Activated CD8-positive, alpha-beta memory T cell treated with anti-CD3 and anti-CD28 coated beads for 48 hours (primary cell): Measurements from ENCODE around the gene TRIM68.

Experiments used
- DNase-seq, 3 experiments: peaks; one replicate each; pipeline ENCODE4 v3.0.0-alpha.2; 2020; ENCODE audit warnings: low read depth in 2 of 3, low spot score in 2 of 3

The TRIM68 gene

GRCh38 chr11:4606231-4607015 is 1.6 kb downstream of the TRIM68 start:
- no peak for DNase-seq

DNA sequence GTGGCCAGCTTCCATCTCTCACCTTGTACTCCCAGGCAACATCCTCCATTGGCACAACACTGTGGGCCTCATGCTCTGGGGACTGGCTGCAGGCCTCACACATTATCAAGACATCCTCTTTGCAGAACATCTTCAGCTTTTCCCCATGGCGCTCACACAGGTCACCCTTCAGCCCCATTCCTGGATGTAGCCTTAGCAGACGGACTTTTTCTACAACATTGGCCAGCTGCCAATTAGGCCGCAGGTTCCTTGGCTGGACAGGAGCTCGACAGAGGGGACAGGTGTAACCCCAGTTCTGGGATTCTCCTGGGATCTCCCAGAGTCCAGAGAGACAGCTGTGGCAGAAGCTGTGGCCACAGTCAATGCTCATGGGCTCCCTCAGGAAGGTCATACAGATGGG is 3.0 kb downstream of the TRIM68 start:
- no peak for DNase-seq

DNA sequence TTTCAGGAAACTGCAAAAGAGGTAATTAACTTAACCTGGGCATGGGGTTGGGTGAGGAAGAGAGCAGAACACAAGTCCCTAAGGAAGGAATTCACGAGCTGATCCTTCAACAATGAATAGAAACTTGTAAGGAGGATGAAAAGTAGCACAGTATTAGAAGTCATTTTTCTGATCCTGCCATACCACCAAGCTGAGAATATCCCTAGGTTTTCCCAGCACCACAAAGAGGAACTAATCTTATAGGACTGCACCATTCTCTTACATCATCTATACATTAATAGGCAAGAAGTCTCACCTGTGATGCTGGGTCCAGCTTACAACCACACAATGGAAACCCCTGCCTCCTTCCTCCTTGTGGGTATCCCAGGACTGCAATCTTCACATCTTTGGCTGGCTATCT is 14.3 kb downstream of the TRIM68 start, which contains the start of gene OR52I1:
Gene OR52I1 (plus strand): TSS at position 301 of the 400 bp plus-strand sequence. CDS start 0 bp downstream, at position 301.
- no peak for DNase-seq

DNA sequence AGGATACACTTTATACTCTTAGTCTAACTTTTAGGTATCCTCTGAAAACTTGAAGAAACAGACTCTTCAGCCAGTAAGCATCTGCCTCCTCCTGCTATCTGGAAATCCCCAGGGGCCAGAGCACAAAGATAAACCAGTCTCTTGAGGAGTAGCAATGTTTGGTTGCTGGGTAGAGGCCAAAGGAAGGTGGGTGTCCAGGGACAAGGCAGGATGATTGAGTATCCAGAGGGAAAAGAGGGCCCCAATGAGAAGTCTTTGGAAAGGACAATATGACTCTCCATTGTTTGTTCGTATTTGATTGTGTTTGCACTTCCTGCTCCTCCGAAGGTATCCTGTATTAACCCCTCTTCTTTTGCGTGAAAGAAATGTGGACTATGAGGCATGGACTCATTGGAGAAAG is 19.0 kb downstream of the TRIM68 start:
- DNase-seq = no peak

DNA sequence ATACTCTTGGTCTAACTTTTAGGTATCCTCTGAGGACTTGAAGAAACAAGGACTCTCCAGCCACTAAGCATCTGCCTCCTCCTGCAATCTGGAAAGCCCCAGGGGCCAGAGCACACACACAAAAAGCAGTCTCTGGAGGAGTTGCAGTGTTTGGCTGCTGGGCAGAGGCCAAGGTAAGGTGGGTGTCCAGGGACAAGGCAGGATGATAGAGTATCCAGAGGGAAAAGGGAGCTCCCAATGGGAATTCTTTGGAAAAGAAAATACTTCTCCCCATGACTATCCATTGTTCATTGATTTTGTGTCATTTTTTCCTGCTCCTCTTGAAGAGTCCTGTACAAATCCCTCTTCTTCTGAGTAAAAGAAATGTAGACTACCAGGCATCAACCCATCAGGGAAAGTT is 26.6 kb downstream of the TRIM68 start, which contains the start of gene OR52I2:
Gene OR52I2 (plus strand): TSS at position 301 of the 400 bp plus-strand sequence.
- DNase-seq = no peak

GRCh38 chr11:4580124-4580523 is 27.9 kb downstream of the TRIM68 start:
- no peak for DNase-seq

DNA sequence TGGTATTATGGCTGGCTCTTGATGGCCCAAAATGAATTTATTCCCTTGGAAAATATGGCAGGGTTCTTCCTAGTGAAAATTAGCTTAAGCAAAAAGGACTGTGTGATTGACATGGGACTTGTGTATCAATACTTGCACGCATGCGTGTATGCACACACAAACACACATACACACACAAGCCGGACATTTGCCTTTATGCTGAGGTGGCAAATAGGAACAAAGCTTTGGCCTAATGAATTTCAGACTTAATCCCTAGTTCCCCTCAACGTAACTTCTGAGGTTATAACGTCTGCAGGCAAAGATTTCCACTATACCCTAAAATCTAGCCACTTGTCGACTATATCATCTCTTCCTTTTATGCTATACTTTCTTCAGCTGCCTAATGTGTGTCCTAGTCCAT is 29.4 kb downstream of the TRIM68 start:
- no peak for DNase-seq

GRCh38 chr11:4577761-4578160 is 30.3 kb downstream of the TRIM68 start:
- DNase-seq = no peak

- no peak for DNase-seq
These were observed 31.2 kb downstream of the TRIM68 start for GRCh38 chr11:4576880-4577279.

- no peak for DNase-seq
These were observed 39.0 kb downstream of the TRIM68 start for GRCh38 chr11:4569075-4569474.

DNA sequence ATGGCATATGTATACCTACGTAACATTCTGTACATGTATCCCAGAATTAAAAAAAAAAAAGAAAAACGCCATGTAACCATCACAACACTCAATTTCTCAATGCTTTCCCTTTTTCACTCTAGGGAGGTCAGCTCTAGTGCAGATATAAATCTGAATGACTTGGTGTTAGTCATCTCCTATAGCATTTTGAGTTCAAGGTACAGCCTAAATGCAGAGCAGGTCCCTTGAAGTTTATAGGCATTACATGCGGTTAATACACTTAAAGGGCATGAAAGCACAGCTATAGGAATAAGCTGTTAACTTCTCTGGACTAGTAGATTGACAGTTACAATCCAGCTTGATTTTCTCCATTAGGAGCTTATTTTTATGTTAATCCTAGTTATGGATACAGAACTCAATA is 42.7 kb downstream of the TRIM68 start:
- DNase-seq = no peak

DNA sequence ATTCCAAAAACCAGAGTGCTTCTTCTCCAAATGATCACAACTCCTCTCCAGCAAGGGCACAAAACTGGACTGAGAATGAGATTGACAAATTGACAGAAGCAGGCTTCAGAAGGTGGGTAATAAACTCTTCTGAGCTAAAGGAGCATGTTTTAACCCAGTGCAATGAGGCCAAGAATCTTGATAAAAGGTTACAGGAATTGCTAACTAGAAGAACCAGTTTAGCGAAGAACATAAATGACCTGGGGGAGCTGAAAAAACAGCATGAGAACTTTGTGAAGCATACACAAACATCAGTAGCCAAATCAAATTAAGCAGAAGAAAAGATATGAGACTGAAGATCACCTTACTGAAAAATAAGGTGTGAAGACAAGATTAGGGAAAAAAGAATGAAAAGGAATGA is 47.6 kb downstream of the TRIM68 start:
- no peak for DNase-seq

DNA sequence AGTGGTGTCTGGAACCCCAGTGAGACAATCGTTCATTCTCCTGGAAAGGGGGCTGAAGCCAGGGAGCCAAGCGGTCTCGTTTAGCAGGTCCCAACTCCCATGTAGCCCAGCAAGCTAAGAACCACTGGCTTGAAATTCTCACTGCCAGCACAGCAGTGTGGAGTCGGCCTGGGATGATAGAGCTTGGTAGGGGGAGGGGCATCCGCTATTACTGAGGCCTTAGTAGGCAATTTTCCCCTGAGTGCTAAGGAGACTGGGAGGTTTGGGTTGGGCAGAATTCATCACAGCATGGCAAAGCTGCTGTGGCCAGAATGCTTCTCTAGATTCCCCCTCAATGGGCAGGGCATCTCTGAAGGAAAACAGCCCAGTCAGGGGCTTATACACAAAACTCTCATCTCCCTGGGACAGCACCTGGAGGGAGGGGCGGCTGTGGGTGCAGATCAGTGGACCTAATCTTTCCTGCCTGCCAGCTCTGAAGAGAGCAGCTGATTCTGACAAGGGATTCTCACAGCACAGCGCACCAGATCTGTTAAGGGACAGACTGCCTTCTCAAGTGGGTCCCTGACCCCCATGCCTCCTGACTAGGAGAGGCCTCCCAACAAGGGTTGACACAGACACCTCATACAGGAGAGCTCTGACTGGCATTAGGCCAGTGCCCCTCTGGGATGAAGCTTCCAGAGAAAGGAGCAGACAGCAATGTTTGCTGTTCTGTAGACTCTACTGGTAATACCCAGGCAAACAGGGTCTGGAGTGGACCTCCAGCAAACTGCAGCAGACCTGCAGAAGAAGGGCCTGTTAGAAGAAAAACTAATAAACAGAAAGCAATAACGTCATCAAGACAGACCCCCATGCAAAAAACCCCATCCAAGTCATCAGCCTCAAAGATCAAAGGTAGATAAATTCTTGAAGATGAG is 48.2 kb downstream of the TRIM68 start:
- no peak for DNase-seq

DNA sequence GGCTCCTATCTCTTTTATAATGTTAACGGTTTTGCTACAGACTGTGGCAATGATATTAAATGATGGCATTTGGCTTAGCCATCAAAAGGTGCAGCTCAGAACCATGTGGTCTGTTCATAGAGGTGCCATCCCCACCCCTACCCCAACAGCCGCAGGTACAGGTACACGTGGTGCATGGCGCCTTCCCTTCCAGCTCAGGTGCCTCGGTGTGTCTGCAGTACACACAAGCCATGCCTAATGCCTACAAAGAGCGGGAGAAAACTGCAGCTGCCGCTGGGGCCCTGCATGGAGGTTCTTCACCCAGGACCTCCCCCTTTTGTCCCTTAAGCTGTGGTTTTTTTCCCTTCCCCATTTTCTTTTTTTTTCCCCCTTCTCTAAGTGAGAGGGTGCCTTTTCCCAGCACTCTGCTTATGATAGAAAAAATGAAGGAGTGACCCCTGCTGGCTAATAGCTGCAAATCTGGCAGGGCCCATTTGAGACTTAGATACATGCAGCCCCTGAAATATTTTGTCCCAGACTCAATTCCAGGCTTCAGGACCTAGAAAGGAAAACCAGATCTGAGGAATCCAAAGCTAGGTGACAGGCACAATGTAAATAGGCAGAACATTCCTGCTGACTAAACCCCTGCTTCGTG is 56.6 kb downstream of the TRIM68 start:
- no peak for DNase-seq
